Panc1 (cell line): ENCODE data around the gene NR2E1. TPM values are rescaled to one million over a fixed set of nuclear protein-coding genes. Genes with fewer than 3 reads are reported as not detected.

Source experiments
- ATAC-seq: fragments of 200-7000 bp; cut with Tn5 transposase; 2 replicates; pipeline ENCODE4 v1.9.1; 2020; ENCODE audit warnings: mild to moderate bottlenecking, moderate library complexity
- BruUV-seq: library from RNA; stranded (reverse); fragments of 400-500 nt; replicated peaks from 2 replicates; lab custom pipeline; 2021; lab: Mats Ljungman, UMichigan
- CTCF ChIA-PET: fragments of 300-600 bp; sonication (Branson Sonifier 250); formaldehyde crosslinking; loops from one replicate; lab custom pipeline; 2022; ENCODE audit warnings: antibody characterized with exemption; lab: Charles Lee
- POLR2A ChIA-PET: fragments of 300-600 bp; sonication (Branson Sonifier 250); formaldehyde crosslinking; loops from one replicate; lab custom pipeline; 2022; ENCODE audit warnings: antibody characterized with exemption; lab: Charles Lee
- DNase-seq: peaks from one replicate; pipeline ENCODE4 v3.0.0-alpha.2; 2010; ENCODE audit warnings: low read depth, low spot score
- H3K27ac ChIP-seq: 2 replicates; pipeline ENCODE4 v1.5.1; 2011; ENCODE audit warnings: mild to moderate bottlenecking, low read length, inconsistent platforms
- H3K27me3 ChIP-seq: fragments of 200-500 bp; sonication (Bioruptor generic); 2 replicates; pipeline ENCODE4 v1.6.0; 2014; ENCODE audit warnings: low read length, inconsistent platforms; ENCODE audit not compliant: control insufficient read depth, insufficient read depth
- H3K36me3 ChIP-seq: fragments of 200-500 bp; sonication (Bioruptor generic); 2 replicates; pipeline ENCODE4 v1.5.1; 2014; ENCODE audit warnings: inconsistent platforms, mild to moderate bottlenecking, low read length, moderate library complexity; ENCODE audit not compliant: control insufficient read depth, insufficient read depth
- H3K4me1 ChIP-seq: 2 replicates; pipeline ENCODE4 v1.5.1; 2011; ENCODE audit warnings: inconsistent platforms, mild to moderate bottlenecking, low read length, moderate library complexity; ENCODE audit not compliant: control insufficient read depth, insufficient read depth
- H3K4me3 ChIP-seq, 2 experiments: 2 replicates each; pipeline ENCODE4 v1.5.1; 2011 to 2012; ENCODE audit warnings: low read depth in 2 of 2, low read length in 2 of 2, mild to moderate bottlenecking in 2 of 2, inconsistent platforms in 1 of 2, moderate library complexity in 1 of 2
- H3K9me3 ChIP-seq: fragments of 200-500 bp; sonication (Bioruptor generic); 2 replicates; pipeline ENCODE4 v1.5.1; 2014; ENCODE audit warnings: low read depth, mild to moderate bottlenecking, inconsistent platforms, low read length, moderate library complexity; ENCODE audit not compliant: control insufficient read depth, insufficient read depth
- CTCF ChIP-seq: fragments of 450-650 bp; IDR thresholded peaks from 2 replicates; pipeline ENCODE4 v1.5.1; 2017; ENCODE audit warnings: mild to moderate bottlenecking
- POLR2AphosphoS5 ChIP-seq: IDR thresholded peaks from 2 replicates; pipeline ENCODE4 v1.6.1; 2012; ENCODE audit warnings: mild to moderate bottlenecking, low read depth, low read length, moderate library complexity
- REST ChIP-seq, 2 experiments: IDR thresholded peaks; 2 replicates each; pipeline ENCODE4 v1.6.1; 2011 to 2012; ENCODE audit warnings: low read depth in 2 of 2, control low read depth in 1 of 2, low read length in 1 of 2, mild to moderate bottlenecking in 1 of 2, moderate library complexity in 1 of 2; ENCODE audit not compliant: insufficient read depth in 1 of 2
- SIN3A ChIP-seq: IDR thresholded peaks from 2 replicates; pipeline ENCODE4 v1.6.1; 2012; ENCODE audit warnings: low read depth, mild to moderate bottlenecking, low read length, moderate library complexity, borderline replicate concordance; ENCODE audit not compliant: insufficient read depth
- TCF7L2 ChIP-seq: IDR thresholded peaks from 2 replicates; pipeline ENCODE4 v1.6.1; 2011; ENCODE audit warnings: mild to moderate bottlenecking, low read depth, low read length, inconsistent platforms
- in situ Hi-C: cut with HindIII; loops from 2 replicates; pipeline ENCODE4 v1.10.0; 2016; ENCODE audit warnings: low sequenced_read_pairs, low pct_unique_long_range_greater_than_20kb
- intact Hi-C: fragments of 100-400 bp; cut with micrococcal nuclease; formaldehyde crosslinking; loops from one replicate; pipeline ENCODE4 v1.10.0; 2022; ENCODE audit not compliant: unreplicated experiment
- total RNA-seq: library from RNA; stranded (reverse); gene quantifications from one replicate; pipeline ENCODE4 v1.2.1, GENCODE V29; 2021; ENCODE audit not compliant: unreplicated experiment

Gene NR2E1
- total RNA-seq, 1 experiment from 2014 or later = 0.13 TPM

GRCh38 chr6:108210556-108210955 lies 44.7 kb downstream of the NR2E1 start:
- H3K27ac ChIP-seq = no peak overlapping the region
- no peaks in the 10 kb centered on the region for H3K27me3 ChIP-seq
- ChIA-PET POLR2A (no interaction called here), CTCF (no interaction called here)
- H3K36me3 ChIP-seq = peaks cover 4% of the 10 kb centered on the region; the same call in 1 of the 2 replicates
- intact Hi-C loops = no loop called here
- no peaks in the 10 kb centered on the region for H3K4me1 ChIP-seq
- ATAC-seq (no peak), DNase-seq (no peak)
- no peak for TF ChIP-seq POLR2AphosphoS5
- no peak for TF ChIP-seq SIN3A
- TF ChIP-seq REST (IDR thresholded peaks at IDR 0.05; ENCODE audit: insufficient read depth in 1 of 2, low read depth in 2 of 2, low read length in 1 of 2) = no peak
- no peak for TF ChIP-seq TCF7L2
- TF ChIP-seq CTCF = no peak
- BruUV-seq = no TSS peak
- no peaks in the 10 kb centered on the region for H3K9me3 ChIP-seq
- H3K4me3 ChIP-seq = no peak overlapping the region
- in situ Hi-C loops = no loop called here

- ChIA-PET POLR2A (no interaction called here), CTCF (interaction anchor here (0.6 kb wide), 1 partner anchor 59 kb away, joined by 3 read pairs; no protein-coding TSS in a partner anchor)
- intact Hi-C loops (no loop called here), in situ Hi-C loops (no loop called here)
- DNase-seq (no peak), ATAC-seq (no peak)
- H3K4me1 ChIP-seq = no peaks in the 10 kb centered on the region
- TF ChIP-seq SIN3A (no peak), POLR2AphosphoS5 (no peak), REST (IDR thresholded peaks at IDR 0.05; ENCODE audit: insufficient read depth in 1 of 2, low read depth in 2 of 2, low read length in 1 of 2) (no peak)
- no peaks in the 10 kb centered on the region for H3K27me3 ChIP-seq
- peaks cover 4% of the 10 kb centered on the region for H3K36me3 ChIP-seq
- no peaks in the 10 kb centered on the region for H3K9me3 ChIP-seq
- H3K4me3 ChIP-seq = no peak overlapping the region
- BruUV-seq = TSS peak; percentile 96
- H3K27ac ChIP-seq = no peak overlapping the region
Observed at GRCh38 chr6:108211671-108212070, 45.8 kb downstream of the NR2E1 start.
